Erythroblast (primary cell): ENCODE results near the gene TTC27.
"Not testable (repeated sequence)": the region's sequence is repeated elsewhere in the genome, so short reads cannot be mapped to it uniquely, and the experiment has no call there.

Experiments
- DNase-seq, 2 experiments: peaks; one replicate each; lab custom pipeline; 2025; lab: John Stamatoyannopoulos, UW
- GATA1 ChIP-seq: IDR thresholded peaks from 2 replicates; pipeline ENCODE4 v1.6.1; 2011; ENCODE audit warnings: low read depth, mild to moderate bottlenecking, control low read depth, low read length, moderate library complexity
- POLR2A ChIP-seq: IDR thresholded peaks from 2 replicates; pipeline ENCODE4 v1.6.1; 2011; ENCODE audit warnings: mild to moderate bottlenecking, low read length

Gene TTC27

GRCh38 chr2:32743480-32744236, 115.8 kb downstream of the TTC27 start:
- TF ChIP-seq POLR2A (no peak), GATA1 (no peak)
- no peak for DNase-seq

DNA sequence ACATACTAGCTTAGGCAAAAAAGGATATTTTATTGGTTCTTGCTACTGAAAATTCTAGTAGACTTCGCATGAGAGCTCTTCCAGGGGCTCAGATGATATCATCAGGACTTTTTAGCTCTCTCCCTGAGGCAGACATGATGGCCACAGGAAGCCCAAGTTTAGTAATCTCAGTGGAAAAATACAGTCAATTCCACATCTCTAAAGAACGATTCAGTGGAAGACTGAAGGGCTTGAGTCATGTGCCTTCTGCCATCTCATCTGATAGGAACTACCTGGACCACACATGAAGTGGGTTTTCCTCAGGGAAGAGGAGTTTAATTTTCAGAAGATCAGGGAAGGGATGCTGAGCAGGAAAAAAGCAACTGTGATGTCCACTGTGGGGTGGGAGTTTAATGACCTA, 117.3 kb downstream of the TTC27 start:
- DNase-seq: no peak
- no peak for TF ChIP-seq GATA1
- no peak for TF ChIP-seq POLR2A

- no peak for DNase-seq
- no peak for TF ChIP-seq GATA1
- TF ChIP-seq POLR2A: no peak
Measured at GRCh38 chr2:32745675-32746074, 117.8 kb downstream of the TTC27 start.

DNA sequence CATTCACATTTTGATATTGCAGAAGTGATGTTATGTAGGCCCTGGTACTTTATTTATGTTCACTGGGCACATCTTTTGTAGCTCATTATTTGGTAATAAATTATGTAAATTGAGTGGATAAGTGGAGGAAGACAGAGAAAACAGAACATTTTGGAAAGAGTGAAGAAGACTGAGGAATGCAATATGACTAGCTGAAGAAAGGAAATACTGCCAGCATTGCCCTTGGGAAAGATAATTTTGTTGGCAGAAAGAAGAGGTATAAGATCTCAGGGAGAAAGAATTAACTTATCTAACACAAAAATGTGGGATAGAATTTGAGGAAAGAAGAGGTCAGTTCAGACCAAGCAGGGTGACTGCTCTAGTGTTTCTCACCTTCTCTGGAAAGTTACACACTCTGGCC, 118.8 kb downstream of the TTC27 start:
- DNase-seq: no peak
- TF ChIP-seq GATA1: no peak
- no peak for TF ChIP-seq POLR2A

- no peak for DNase-seq
- TF ChIP-seq POLR2A (no peak), GATA1 (no peak)
Measured at GRCh38 chr2:32748158-32748557, 120.3 kb downstream of the TTC27 start.

- peak; percentile 12 to 57 for DNase-seq
- TF ChIP-seq POLR2A (no peak), GATA1 (no peak)
Measured at GRCh38 chr2:32750880-32751279, 123.0 kb downstream of the TTC27 start.

DNA sequence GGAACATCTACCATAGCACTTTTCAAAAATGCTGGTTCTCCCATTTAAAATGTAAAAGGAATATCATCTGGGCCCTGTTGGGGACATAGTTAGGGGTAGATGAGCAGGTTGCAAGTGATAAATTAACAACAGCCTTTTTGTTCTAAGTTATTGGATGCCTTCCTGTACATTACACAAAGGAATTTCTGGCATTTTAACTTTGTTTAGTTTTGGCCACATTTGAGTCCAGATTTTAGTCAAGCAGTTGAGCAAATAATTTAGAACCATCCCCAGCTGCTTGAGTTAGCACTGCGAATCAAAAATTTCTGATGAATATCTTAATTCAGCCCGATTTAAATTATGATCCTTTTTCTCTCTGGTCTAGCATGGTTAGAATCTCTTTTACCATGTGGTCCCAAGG, 124.4 kb downstream of the TTC27 start:
- TF ChIP-seq POLR2A (no peak), GATA1 (no peak)
- no peak for DNase-seq

- TF ChIP-seq POLR2A: no peak
- TF ChIP-seq GATA1: no peak
- DNase-seq: no peak
Measured at GRCh38 chr2:32752952-32753351, 125.1 kb downstream of the TTC27 start.

- not testable (repeated sequence) for DNase-seq
Measured at GRCh38 chr2:32754676-32755075, 126.8 kb downstream of the TTC27 start.

- DNase-seq: no peak
- TF ChIP-seq GATA1: no peak
- no peak for TF ChIP-seq POLR2A
Measured at GRCh38 chr2:32755666-32756065, 127.8 kb downstream of the TTC27 start.

DNA sequence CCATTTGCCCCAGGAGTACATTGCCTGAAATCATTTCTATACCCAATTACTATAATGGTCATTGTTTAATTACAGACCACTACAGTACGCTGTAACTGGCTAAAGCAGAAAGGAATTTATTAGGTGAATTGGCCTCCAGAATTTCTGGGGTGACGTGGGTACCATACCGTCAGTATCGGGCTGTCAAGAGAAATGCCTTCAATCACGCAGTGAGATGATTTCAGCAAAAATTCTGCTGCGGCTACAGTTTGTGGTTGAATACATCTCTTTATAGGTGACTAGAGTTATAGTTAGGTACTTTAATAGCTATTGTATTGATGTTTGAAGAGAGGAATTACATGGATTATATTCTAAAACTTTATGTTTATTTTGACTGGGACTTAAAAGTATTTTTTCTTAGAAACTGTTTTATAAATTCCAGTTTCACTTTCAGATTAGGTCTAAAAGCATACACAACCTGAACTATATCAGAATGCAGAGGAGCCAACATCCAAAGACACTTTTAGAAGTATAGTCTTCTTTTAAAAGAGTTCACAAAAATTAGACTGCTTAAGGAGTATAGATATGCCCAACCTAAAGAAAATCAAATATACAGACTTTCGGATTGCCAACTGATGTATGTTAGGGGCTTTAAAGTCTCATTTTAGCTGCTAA, 128.4 kb downstream of the TTC27 start:
- DNase-seq: no peak
- TF ChIP-seq POLR2A (no peak), GATA1 (no peak)

DNA sequence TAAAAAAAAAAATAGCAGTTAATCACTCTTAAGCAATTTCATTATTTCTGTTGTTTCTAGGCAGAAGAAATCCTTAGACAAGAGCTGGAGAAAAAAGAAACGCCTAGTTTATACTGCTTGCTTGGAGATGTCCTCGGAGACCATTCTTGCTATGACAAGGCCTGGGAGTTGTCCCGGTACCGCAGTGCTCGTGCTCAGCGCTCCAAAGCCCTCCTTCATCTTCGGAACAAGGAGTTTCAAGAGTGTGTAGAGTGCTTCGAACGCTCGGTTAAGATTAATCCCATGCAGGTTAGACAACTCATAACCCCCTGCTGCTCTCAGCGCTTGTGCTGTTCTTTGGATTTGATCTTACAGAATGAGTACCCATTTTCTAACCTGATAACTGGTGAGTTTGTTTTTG, 130.4 kb downstream of the TTC27 start:
- no peak for DNase-seq
- no peak for TF ChIP-seq GATA1
- TF ChIP-seq POLR2A: no peak

DNA sequence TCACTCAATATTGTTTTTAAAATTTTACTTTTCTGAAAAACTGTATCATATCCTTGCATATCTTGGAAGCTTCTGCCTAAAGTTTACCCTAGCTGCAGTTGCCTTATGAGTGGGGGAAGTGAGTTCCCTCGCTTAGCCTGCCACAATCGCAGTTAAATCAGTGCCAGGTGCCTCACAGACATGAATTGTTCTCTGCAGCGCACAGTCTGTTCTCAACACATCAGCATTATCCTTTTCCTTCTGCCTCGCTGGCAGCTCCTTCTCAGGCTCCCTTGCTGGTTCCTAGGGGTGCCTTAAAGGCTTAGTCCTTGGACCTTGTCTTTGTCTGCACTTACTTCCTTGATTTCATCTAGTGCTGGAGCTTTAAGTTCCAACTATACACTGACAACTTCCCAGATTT, 132.8 kb downstream of the TTC27 start:
- no peak for DNase-seq
- TF ChIP-seq POLR2A: no peak
- TF ChIP-seq GATA1: no peak

DNA sequence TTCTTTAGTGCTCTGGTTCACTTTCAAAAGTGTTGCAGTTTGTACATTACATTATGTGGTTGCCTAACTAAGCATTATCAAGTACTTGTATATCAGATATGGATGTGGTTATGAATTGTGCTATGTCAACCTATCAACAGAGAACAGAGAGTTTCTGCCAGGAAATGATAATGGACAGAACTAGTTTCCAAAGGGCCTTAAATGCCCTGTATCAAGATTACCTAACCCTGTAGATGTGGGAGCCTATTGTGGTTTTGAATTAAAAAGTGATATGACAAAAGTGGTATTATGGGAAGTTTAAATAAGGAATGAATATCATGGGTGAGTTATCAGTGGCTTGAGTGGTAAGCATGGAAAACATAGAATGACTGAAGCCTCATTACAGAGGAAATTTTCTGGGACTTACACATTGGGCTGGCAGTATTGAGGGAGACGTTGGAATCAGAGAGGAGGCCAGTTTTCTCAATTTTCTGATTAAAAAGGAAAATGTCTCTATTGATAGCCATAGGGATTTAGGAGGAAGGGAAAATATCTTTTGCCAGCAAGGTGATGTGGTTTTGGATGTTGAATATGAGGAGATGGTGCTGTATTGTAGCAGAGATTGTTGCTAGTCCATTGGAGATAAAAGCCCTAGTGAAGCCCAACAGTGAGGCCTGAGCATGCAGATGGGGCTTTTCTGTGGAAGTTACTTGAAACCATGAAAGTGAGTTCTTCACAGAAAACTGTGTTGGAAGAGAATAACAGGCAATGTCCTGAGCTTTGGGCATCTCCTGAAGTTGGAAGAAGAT, 140.7 kb downstream of the TTC27 start:
- peak; percentile 89 to 97 for DNase-seq
- TF ChIP-seq POLR2A: no peak
- TF ChIP-seq GATA1: peak; percentile 77
